Immature natural killer cell (primary cell): Measurements from ENCODE around the gene LCE2A. TPM values are rescaled to one million over a fixed set of nuclear protein-coding genes. Genes with fewer than 3 reads are reported as not detected.

Experiments
- polyA plus RNA-seq, 3 donors: library from polyadenylated mRNA; unstranded; fragments of 300-500 nt; fragmentation: Illumina TruSeq; gene quantifications; one replicate each; pipeline ENCODE4 v1.2.3, GENCODE V29; 2021

The LCE2A gene
- polyA plus RNA-seq, 3 donors from 2014 or later, result not detected

Other genes with a start within 250 kb of the LCE2A start
- not detected for gene LCE5A, start 187.5 kb upstream of the LCE2A start, polyA plus RNA-seq
- gene CRCT1, start 183.9 kb upstream of the LCE2A start, polyA plus RNA-seq, result not detected
- not detected for gene LCE3E, start 131.6 kb upstream of the LCE2A start, polyA plus RNA-seq
- gene LCE3D, start 117.8 kb upstream of the LCE2A start, polyA plus RNA-seq, result not detected
- not detected for gene LCE3C, start 98.1 kb upstream of the LCE2A start, polyA plus RNA-seq
- not detected for gene LCE3B, start 84.5 kb upstream of the LCE2A start, polyA plus RNA-seq
- gene LCE3A, start 75.2 kb upstream of the LCE2A start, polyA plus RNA-seq, result not detected
- not detected for gene LCE2D, start 35.0 kb upstream of the LCE2A start, polyA plus RNA-seq
- gene LCE2C, start 23.1 kb upstream of the LCE2A start, polyA plus RNA-seq, result not detected
- not detected for gene LCE2B, start 12.2 kb upstream of the LCE2A start, polyA plus RNA-seq
- gene LCE4A, start 9.8 kb downstream of the LCE2A start, polyA plus RNA-seq, result not detected
- not detected for gene KPRP, start 59.7 kb downstream of the LCE2A start, polyA plus RNA-seq
- gene LCE1F, start 76.8 kb downstream of the LCE2A start, polyA plus RNA-seq, result not detected
- gene LCE1E, start 87.9 kb downstream of the LCE2A start, polyA plus RNA-seq, result not detected
- gene LCE1D, start 98.4 kb downstream of the LCE2A start, polyA plus RNA-seq, result not detected
- gene LCE1C, start 108.3 kb downstream of the LCE2A start, polyA plus RNA-seq, result not detected
- gene LCE1B, start 113.6 kb downstream of the LCE2A start, polyA plus RNA-seq, result not detected
- gene LCE1A, start 129.1 kb downstream of the LCE2A start, polyA plus RNA-seq, result not detected
- not detected for gene LCE6A, start 144.5 kb downstream of the LCE2A start, polyA plus RNA-seq
- not detected for gene LCE7A, start 161.7 kb downstream of the LCE2A start, polyA plus RNA-seq
- gene SMCP, start 180.0 kb downstream of the LCE2A start, polyA plus RNA-seq, result not detected
- gene IVL, start 210.2 kb downstream of the LCE2A start, polyA plus RNA-seq, result not detected
- gene SPRR5, start 248.9 kb downstream of the LCE2A start, polyA plus RNA-seq, result not detected